Memory B cell (primary cell): ENCODE data around the gene RPL34.

ENCODE experiments used
- ATAC-seq: fragments of 150-1000 bp; cut with Tn5 transposase; 2 replicates; pipeline ENCODE4 v1.10.0; 2021; ENCODE audit warnings: low read depth, mild to moderate bottlenecking, moderate library complexity
- DNase-seq, 2 donors: peaks; one replicate each; pipeline ENCODE4 v3.0.0; 2022; ENCODE audit warnings: low spot score in 2 of 2
- H3K27ac Mint-ChIP-seq: one replicate; pipeline ENCODE4 v1.8.0; 2022; ENCODE audit warnings: mild to moderate bottlenecking, moderate library complexity, mixed read lengths
- H3K27me3 Mint-ChIP-seq: one replicate; pipeline ENCODE4 v1.8.0; 2022; ENCODE audit warnings: mixed read lengths
- H3K36me3 Mint-ChIP-seq: one replicate; pipeline ENCODE4 v1.8.0; 2022; ENCODE audit warnings: mild to moderate bottlenecking, mixed read lengths
- H3K4me1 Mint-ChIP-seq: one replicate; pipeline ENCODE4 v1.8.0; 2022; ENCODE audit warnings: mixed read lengths
- H3K4me3 Mint-ChIP-seq: one replicate; pipeline ENCODE4 v1.8.0; 2022; ENCODE audit warnings: mild to moderate bottlenecking, moderate library complexity, mixed read lengths
- H3K9me3 Mint-ChIP-seq: one replicate; pipeline ENCODE4 v1.8.0; 2022; ENCODE audit warnings: mixed read lengths

RPL34 gene

GRCh38 chr4:108607079-108607815, 13.1 kb upstream of the RPL34 start:
- Mint-ChIP-seq H3K9me3 (peaks cover 3% of the 10 kb centered on the region), H3K36me3 (peaks cover 9% of the 10 kb centered on the region), H3K4me1 (no peaks in the 10 kb centered on the region), H3K27me3 (no peaks in the 10 kb centered on the region), H3K4me3 (no peak overlapping the region), H3K27ac (no peak overlapping the region)
- DNase-seq (no peak), ATAC-seq (no peak)

- H3K27me3 Mint-ChIP-seq, result no peaks in the 10 kb centered on the region
- peaks cover 5% of the 10 kb centered on the region for H3K9me3 Mint-ChIP-seq
- no peak for DNase-seq
- H3K4me3 Mint-ChIP-seq, result no peak overlapping the region
- no peak for ATAC-seq
- peaks cover 17% of the 10 kb centered on the region for H3K36me3 Mint-ChIP-seq
- no peaks in the 10 kb centered on the region for H3K4me1 Mint-ChIP-seq
- H3K27ac Mint-ChIP-seq, result no peak overlapping the region
These were observed 9.0 kb upstream of the RPL34 start for GRCh38 chr4:108611365-108611764.

GRCh38 chr4:108612365-108612764, 8.0 kb upstream of the RPL34 start:
- no peak for ATAC-seq
- peaks cover 18% of the 10 kb centered on the region for H3K36me3 Mint-ChIP-seq
- peaks cover 4% of the 10 kb centered on the region for H3K9me3 Mint-ChIP-seq
- H3K27ac Mint-ChIP-seq, result no peak overlapping the region
- H3K27me3 Mint-ChIP-seq, result no peaks in the 10 kb centered on the region
- no peaks in the 10 kb centered on the region for H3K4me1 Mint-ChIP-seq
- DNase-seq, result no peak
- no peak overlapping the region for H3K4me3 Mint-ChIP-seq

- H3K4me3 Mint-ChIP-seq, result peak overlapping the region; percentile 95
- peak overlapping the region; percentile 90 for H3K27ac Mint-ChIP-seq
- peaks cover 26% of the 10 kb centered on the region for H3K4me1 Mint-ChIP-seq
- H3K36me3 Mint-ChIP-seq, result peaks cover 30% of the 10 kb centered on the region
- H3K27me3 Mint-ChIP-seq, result no peaks in the 10 kb centered on the region
- ATAC-seq (no peak), DNase-seq (no peak)
- peaks cover 4% of the 10 kb centered on the region for H3K9me3 Mint-ChIP-seq
These were observed 840 bp upstream of the RPL34 start for GRCh38 chr4:108619372-108620100.

- no peak for ATAC-seq
These were observed 843 bp downstream of the RPL34 start for GRCh38 chr4:108620933-108621905.

GRCh38 chr4:108622022-108622421, 1.6 kb downstream of the RPL34 start:
- ATAC-seq, result no peak
- Mint-ChIP-seq H3K4me3 (no peak overlapping the region), H3K9me3 (no peaks in the 10 kb centered on the region), H3K27me3 (no peaks in the 10 kb centered on the region), H3K36me3 (peaks cover 32% of the 10 kb centered on the region), H3K27ac (peak overlapping the region; percentile 90), H3K4me1 (peaks cover 26% of the 10 kb centered on the region)
- no peak for DNase-seq

More at GRCh38 chr4:108620933-108621905, 843 bp downstream of the RPL34 start:
- Mint-ChIP-seq H3K4me1 (peaks cover 26% of the 10 kb centered on the region), H3K36me3 (peaks cover 34% of the 10 kb centered on the region), H3K27me3 (no peaks in the 10 kb centered on the region), H3K4me3 (peak overlapping the region; percentile 95), H3K9me3 (no peaks in the 10 kb centered on the region), H3K27ac (peak overlapping the region; percentile 90)
- DNase-seq, result peak in 1 of 2 donors; percentile 8

- ATAC-seq, result no peak
- Mint-ChIP-seq H3K27me3 (no peaks in the 10 kb centered on the region), H3K27ac (peak overlapping the region; percentile 90), H3K9me3 (no peaks in the 10 kb centered on the region), H3K4me3 (peak overlapping the region; percentile 17), H3K4me1 (peaks cover 26% of the 10 kb centered on the region), H3K36me3 (peaks cover 32% of the 10 kb centered on the region)
- DNase-seq, result no peak
These were observed 2.5 kb downstream of the RPL34 start for GRCh38 chr4:108622828-108623227.

- Mint-ChIP-seq H3K27ac (peak overlapping the region; percentile 45), H3K4me3 (no peak overlapping the region), H3K4me1 (peaks cover 25% of the 10 kb centered on the region), H3K27me3 (no peaks in the 10 kb centered on the region), H3K36me3 (peaks cover 32% of the 10 kb centered on the region), H3K9me3 (no peaks in the 10 kb centered on the region)
- DNase-seq (no peak), ATAC-seq (no peak)
These were observed 4.1 kb downstream of the RPL34 start for GRCh38 chr4:108624263-108625056.

- Mint-ChIP-seq H3K36me3 (peaks cover 40% of the 10 kb centered on the region), H3K4me1 (peaks cover 19% of the 10 kb centered on the region), H3K9me3 (no peaks in the 10 kb centered on the region), H3K27ac (no peak overlapping the region), H3K4me3 (no peak overlapping the region), H3K27me3 (no peaks in the 10 kb centered on the region)
- ATAC-seq (no peak), DNase-seq (no peak)
These were observed 5.7 kb downstream of the RPL34 start for GRCh38 chr4:108626056-108626455.

- no peaks in the 10 kb centered on the region for H3K9me3 Mint-ChIP-seq
- no peaks in the 10 kb centered on the region for H3K27me3 Mint-ChIP-seq
- H3K4me1 Mint-ChIP-seq, result peaks cover 11% of the 10 kb centered on the region
- H3K36me3 Mint-ChIP-seq, result peaks cover 40% of the 10 kb centered on the region
- no peak overlapping the region for H3K4me3 Mint-ChIP-seq
- ATAC-seq (no peak), DNase-seq (no peak)
- H3K27ac Mint-ChIP-seq, result no peak overlapping the region
These were observed 8.0 kb downstream of the RPL34 start for GRCh38 chr4:108628411-108628810.

- DNase-seq, result no peak
These were observed 14.8 kb downstream of the RPL34 start for GRCh38 chr4:108635070-108635655.

GRCh38 chr4:108636246-108636645, 15.9 kb downstream of the RPL34 start:
- H3K27ac Mint-ChIP-seq, result no peak overlapping the region
- ATAC-seq (no peak), DNase-seq (no peak)
- H3K9me3 Mint-ChIP-seq, result no peaks in the 10 kb centered on the region
- no peak overlapping the region for H3K4me3 Mint-ChIP-seq
- peaks cover 18% of the 10 kb centered on the region for H3K36me3 Mint-ChIP-seq
- no peaks in the 10 kb centered on the region for H3K4me1 Mint-ChIP-seq
- no peaks in the 10 kb centered on the region for H3K27me3 Mint-ChIP-seq

More at GRCh38 chr4:108635070-108635655, 14.8 kb downstream of the RPL34 start:
- peaks cover 21% of the 10 kb centered on the region for H3K36me3 Mint-ChIP-seq
- H3K27me3 Mint-ChIP-seq, result no peaks in the 10 kb centered on the region
- no peaks in the 10 kb centered on the region for H3K4me1 Mint-ChIP-seq
- ATAC-seq, result no peak
- H3K4me3 Mint-ChIP-seq, result no peak overlapping the region
- no peaks in the 10 kb centered on the region for H3K9me3 Mint-ChIP-seq
- no peak overlapping the region for H3K27ac Mint-ChIP-seq

GRCh38 chr4:108637856-108638255, 17.5 kb downstream of the RPL34 start:
- DNase-seq (no peak), ATAC-seq (no peak)
- Mint-ChIP-seq H3K27ac (no peak overlapping the region), H3K27me3 (no peaks in the 10 kb centered on the region), H3K4me3 (no peak overlapping the region), H3K9me3 (no peaks in the 10 kb centered on the region), H3K36me3 (peaks cover 11% of the 10 kb centered on the region), H3K4me1 (no peaks in the 10 kb centered on the region)
